Measurements from ENCODE around the gene SERPIND1.

Gene SERPIND1

DNA sequence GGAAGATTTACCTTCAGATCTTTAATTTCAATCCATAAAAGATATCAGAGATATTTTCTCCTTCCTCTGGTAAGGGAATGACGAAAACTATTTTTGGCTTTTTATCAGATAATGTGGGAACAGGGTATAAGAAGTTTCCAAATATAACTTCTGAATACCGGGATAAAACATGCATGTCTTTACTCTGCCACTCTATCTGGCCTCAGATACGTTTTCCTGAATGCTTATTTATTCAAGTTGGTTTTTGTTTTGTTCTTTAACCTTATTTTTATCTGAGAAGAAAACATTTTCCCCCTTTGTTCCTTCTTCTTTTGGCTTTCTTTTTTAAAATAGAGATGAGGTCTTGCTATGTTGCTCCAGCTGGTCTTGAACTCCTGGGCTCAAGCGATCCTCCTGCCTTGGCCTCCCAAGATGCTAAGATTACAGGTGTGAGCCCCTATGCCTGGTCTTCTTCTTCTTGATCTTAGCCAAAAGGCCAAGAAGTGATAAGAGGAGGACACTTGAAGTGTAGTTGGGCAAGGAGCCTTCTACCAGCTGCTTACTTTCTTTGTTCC lies 1.5 kb downstream of the SERPIND1 start:
- TF ChIP-seq POLR2A (IDR thresholded peaks at IDR 0.05; ENCODE audit: low read length) (no peak), GATA1 (IDR thresholded peaks at IDR 0.05; ENCODE audit: low read depth, low read length) (no peak)
- no peak for DNase-seq

GRCh38 chr22:20776624-20777405 lies 2.9 kb downstream of the SERPIND1 start:
- DNase-seq, result peak; percentile 29 to 52
- no peak for TF ChIP-seq POLR2A (IDR thresholded peaks at IDR 0.05; ENCODE audit: low read length)
- TF ChIP-seq GATA1 (IDR thresholded peaks at IDR 0.05; ENCODE audit: low read depth, low read length), result no peak

GRCh38 chr22:20777420-20778177 lies 3.7 kb downstream of the SERPIND1 start:
- DNase-seq, result peak; percentile 88 to 89
- TF ChIP-seq GATA1 (IDR thresholded peaks at IDR 0.05; ENCODE audit: low read depth, low read length) (no peak), POLR2A (IDR thresholded peaks at IDR 0.05; ENCODE audit: low read length) (no peak)

DNA sequence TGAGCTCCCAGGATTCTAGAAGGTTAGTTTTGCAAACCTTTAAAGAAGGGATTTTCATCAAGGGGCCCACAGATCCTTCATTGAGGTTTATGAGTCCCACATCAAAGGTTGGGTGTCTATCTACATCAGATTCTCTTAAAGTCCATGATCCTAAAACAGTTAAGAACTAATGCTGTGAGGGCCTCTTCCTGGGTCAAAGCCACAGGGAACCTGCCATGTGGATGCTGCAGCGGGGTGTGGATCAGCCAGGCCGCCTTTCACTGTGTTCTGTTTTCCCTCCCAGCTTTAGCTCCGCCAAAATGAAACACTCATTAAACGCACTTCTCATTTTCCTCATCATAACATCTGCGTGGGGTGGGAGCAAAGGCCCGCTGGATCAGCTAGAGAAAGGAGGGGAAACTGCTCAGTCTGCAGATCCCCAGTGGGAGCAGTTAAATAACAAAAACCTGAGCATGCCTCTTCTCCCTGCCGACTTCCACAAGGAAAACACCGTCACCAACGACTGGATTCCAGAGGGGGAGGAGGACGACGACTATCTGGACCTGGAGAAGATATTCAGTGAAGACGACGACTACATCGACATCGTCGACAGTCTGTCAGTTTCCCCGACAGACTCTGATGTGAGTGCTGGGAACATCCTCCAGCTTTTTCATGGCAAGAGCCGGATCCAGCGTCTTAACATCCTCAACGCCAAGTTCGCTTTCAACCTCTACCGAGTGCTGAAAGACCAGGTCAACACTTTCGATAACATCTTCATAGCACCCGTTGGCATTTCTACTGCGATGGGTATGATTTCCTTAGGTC lies 5.3 kb downstream of the SERPIND1 start:
- no peak for TF ChIP-seq POLR2A (IDR thresholded peaks at IDR 0.05; ENCODE audit: low read length)
- no peak for TF ChIP-seq GATA1 (IDR thresholded peaks at IDR 0.05; ENCODE audit: low read depth, low read length)

GRCh38 chr22:20779818-20780158 lies 5.9 kb downstream of the SERPIND1 start:
- DNase-seq, result no peak

More for the DNA sequence above, 5.3 kb downstream of the SERPIND1 start:
- no peak for DNase-seq

DNA sequence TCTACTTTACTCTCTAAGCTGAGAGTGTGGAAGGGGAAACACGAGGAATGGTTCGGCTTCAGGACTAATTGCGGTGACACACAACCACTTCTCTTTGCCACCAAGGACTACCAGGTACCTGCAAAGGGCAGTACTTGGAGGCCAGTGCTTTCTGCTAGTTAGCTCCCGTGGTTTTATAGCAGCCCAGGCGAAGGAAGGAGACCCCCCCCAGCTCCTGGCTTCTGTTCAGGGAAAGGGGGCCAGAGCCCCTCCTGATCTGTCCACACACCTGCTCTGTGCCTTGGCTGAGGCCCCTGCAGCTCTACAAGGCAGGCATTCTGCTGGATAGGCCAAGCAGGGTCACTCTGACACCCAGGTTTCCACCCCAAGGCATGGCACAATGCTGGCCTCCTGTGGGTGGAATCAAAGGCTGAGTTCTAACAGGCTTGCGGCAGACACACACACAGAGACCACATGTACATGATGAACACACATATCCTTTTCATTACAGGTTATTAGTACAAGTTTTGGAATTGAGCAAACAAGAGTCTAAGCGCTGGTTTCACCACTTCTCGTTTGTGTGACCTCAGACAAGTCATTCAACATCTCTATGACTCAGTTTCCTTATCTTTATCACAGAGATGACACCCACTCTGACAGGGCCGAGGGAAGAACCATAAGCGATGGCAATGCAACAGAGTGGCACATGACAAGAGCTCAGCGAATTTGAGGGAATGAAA lies 7.5 kb downstream of the SERPIND1 start:
- TF ChIP-seq GATA1 (IDR thresholded peaks at IDR 0.05; ENCODE audit: low read depth, low read length) (no peak), POLR2A (IDR thresholded peaks at IDR 0.05; ENCODE audit: low read length) (no peak)
- DNase-seq, result peak; percentile 27 to 69

More at GRCh38 chr22:20779818-20780158, 5.9 kb downstream of the SERPIND1 start:
- TF ChIP-seq GATA1 (IDR thresholded peaks at IDR 0.05; ENCODE audit: low read depth, low read length), result no peak
- no peak for TF ChIP-seq POLR2A (IDR thresholded peaks at IDR 0.05; ENCODE audit: low read length)

DNA sequence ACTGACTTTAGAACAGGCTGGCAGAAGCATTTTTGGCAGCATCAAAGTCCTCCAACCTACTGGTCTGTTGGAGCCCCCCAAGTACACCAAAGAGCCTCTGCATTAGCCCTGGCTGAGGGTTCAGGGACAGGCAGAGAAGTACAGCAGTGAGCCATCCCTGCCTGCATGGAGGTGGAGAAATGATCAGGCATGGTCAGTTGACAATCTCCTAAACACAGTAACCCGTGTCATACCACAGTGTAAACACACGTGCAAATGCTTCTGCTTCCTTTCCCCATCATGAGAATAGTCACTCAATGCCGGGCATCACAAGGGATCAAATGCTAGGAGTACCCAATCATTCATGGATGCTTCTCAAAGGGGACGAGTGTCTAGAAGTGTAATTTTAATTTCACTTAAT lies 8.2 kb downstream of the SERPIND1 start:
- TF ChIP-seq POLR2A (IDR thresholded peaks at IDR 0.05; ENCODE audit: low read length) (no peak), GATA1 (IDR thresholded peaks at IDR 0.05; ENCODE audit: low read depth, low read length) (no peak)
- DNase-seq, result no peak

DNA sequence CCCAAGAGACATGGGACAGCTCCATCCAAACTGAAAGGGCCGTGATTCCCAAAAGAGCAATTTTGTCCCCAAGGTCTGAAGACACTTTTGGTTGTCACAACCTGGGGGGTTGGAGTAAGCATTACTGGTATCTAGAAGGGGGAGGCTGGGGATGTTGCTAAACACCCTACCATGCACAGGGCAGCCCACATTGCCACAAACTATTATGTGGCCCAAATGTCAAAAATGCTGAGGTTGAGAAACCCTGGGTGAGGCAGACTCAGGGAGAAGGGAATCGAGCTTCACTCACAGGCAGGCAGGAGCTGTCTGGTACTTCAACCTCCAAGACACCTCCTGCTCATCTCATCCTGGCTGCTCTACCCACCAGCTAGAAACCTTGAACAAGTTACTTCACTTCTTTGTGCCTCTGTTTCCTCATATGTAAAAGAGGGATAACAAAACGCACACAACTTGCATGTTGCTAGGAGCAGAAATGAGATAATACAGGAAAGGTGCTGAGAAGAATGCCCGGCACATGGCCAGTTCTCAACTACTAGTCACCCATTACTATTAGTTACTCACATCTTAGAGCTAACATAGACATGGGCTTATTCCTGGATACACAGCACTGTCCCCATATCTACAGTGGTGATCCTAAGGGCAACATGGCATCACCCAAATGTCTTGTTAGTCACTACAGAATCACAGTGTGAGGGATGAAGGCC lies 8.8 kb downstream of the SERPIND1 start:
- TF ChIP-seq POLR2A (IDR thresholded peaks at IDR 0.05; ENCODE audit: low read length), result no peak
- TF ChIP-seq GATA1 (IDR thresholded peaks at IDR 0.05; ENCODE audit: low read depth, low read length), result no peak
- peak in 1 of 2 experiments; percentile 26 for DNase-seq

- TF ChIP-seq GATA1 (IDR thresholded peaks at IDR 0.05; ENCODE audit: low read depth, low read length) (no peak), POLR2A (IDR thresholded peaks at IDR 0.05; ENCODE audit: low read length) (no peak)
- DNase-seq, result no peak
Measured at GRCh38 chr22:20783300-20783673, 9.4 kb downstream of the SERPIND1 start.

- DNase-seq, result peak; percentile 81 to 87
- TF ChIP-seq POLR2A (IDR thresholded peaks at IDR 0.05; ENCODE audit: low read length), result no peak
- no peak for TF ChIP-seq GATA1 (IDR thresholded peaks at IDR 0.05; ENCODE audit: low read depth, low read length)
Measured at GRCh38 chr22:20783844-20784723, 10.2 kb downstream of the SERPIND1 start.

DNA sequence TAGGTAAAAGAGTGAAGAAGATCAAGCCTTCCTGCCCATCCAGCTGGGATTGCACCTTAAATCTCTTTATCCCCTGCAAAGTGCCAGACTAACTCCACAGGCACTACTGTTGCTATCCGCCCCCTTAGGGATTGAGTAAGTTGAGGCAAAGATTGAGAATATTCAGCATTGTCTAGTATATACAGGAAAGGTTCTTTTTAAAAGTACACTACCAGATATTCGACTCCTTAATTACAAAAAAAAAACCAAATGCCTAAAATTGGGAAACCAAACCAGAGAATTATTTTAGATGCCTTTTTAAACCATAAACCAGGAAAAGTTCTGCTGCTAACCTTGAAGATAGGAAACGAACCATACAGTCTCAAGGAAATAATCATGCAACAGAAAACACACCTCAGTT lies 11.5 kb downstream of the SERPIND1 start:
- no peak for DNase-seq
- TF ChIP-seq GATA1 (IDR thresholded peaks at IDR 0.05; ENCODE audit: low read depth, low read length), result no peak
- no peak for TF ChIP-seq POLR2A (IDR thresholded peaks at IDR 0.05; ENCODE audit: low read length)

DNA sequence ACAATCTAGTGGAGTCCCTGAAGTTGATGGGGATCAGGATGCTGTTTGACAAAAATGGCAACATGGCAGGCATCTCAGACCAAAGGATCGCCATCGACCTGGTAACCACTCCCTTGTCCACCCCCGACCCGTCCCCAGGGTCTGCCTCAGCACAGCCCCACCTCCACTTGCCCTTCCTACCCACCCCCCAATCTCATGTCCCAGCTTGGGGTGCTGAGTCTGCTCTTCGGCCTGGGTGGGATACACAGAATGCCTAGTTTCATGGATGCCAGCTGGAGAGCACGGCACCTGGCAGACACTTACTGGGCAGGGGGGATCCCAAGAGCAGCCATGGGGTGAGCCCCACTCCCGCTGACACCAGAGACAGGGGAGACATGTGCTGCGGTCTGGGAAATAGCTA lies 12.1 kb downstream of the SERPIND1 start:
- TF ChIP-seq POLR2A (IDR thresholded peaks at IDR 0.05; ENCODE audit: low read length) (no peak), GATA1 (IDR thresholded peaks at IDR 0.05; ENCODE audit: low read depth, low read length) (no peak)

More for the DNA sequence above, 12.1 kb downstream of the SERPIND1 start:
- no peak for DNase-seq
